Measurements from ENCODE around the gene PARD3B.

The PARD3B gene

GRCh38 chr2:204840504-204840903 is 295.2 kb downstream of the PARD3B start:
- no peak for DNase-seq (ENCODE audit: low read depth)
- TF ChIP-seq MAX (IDR thresholded peaks at IDR 0.05; ENCODE audit: low read depth, low read length) (no peak), MYC (IDR thresholded peaks at IDR 0.05; ENCODE audit: low read depth, low read length) (no peak), POLR2A (IDR thresholded peaks at IDR 0.05; ENCODE audit: extremely low read depth, insufficient read length) (no peak), CTCF (IDR thresholded peaks at IDR 0.05; ENCODE audit: low read depth, low read length) (no peak)
- H3K4me3 ChIP-seq (ENCODE audit: low read depth, low read length) = no peak overlapping the region

GRCh38 chr2:204842068-204842467 is 296.8 kb downstream of the PARD3B start:
- H3K4me3 ChIP-seq (ENCODE audit: low read depth, low read length) = no peak overlapping the region
- TF ChIP-seq CTCF (IDR thresholded peaks at IDR 0.05; ENCODE audit: low read depth, low read length) = no peak
- TF ChIP-seq POLR2A (IDR thresholded peaks at IDR 0.05; ENCODE audit: extremely low read depth, insufficient read length) = no peak
- TF ChIP-seq MAX (IDR thresholded peaks at IDR 0.05; ENCODE audit: low read depth, low read length) = no peak
- no peak for TF ChIP-seq MYC (IDR thresholded peaks at IDR 0.05; ENCODE audit: low read depth, low read length)
- DNase-seq (ENCODE audit: low read depth) = no peak

GRCh38 chr2:204842661-204843485 is 297.6 kb downstream of the PARD3B start:
- no peak for TF ChIP-seq MAX (IDR thresholded peaks at IDR 0.05; ENCODE audit: low read depth, low read length)
- no peak for TF ChIP-seq POLR2A (IDR thresholded peaks at IDR 0.05; ENCODE audit: extremely low read depth, insufficient read length)
- TF ChIP-seq MYC (IDR thresholded peaks at IDR 0.05; ENCODE audit: low read depth, low read length) = no peak
- TF ChIP-seq CTCF (IDR thresholded peaks at IDR 0.05; ENCODE audit: low read depth, low read length) = no peak
- no peak overlapping the region for H3K4me3 ChIP-seq (ENCODE audit: low read depth, low read length)
- DNase-seq (ENCODE audit: low read depth) = no peak

GRCh38 chr2:204846471-204846870 is 301.2 kb downstream of the PARD3B start:
- no peak overlapping the region for H3K4me3 ChIP-seq (ENCODE audit: low read depth, low read length)
- DNase-seq (ENCODE audit: low read depth) = no peak
- TF ChIP-seq MAX (IDR thresholded peaks at IDR 0.05; ENCODE audit: low read depth, low read length) (no peak), POLR2A (IDR thresholded peaks at IDR 0.05; ENCODE audit: extremely low read depth, insufficient read length) (no peak), MYC (IDR thresholded peaks at IDR 0.05; ENCODE audit: low read depth, low read length) (no peak), CTCF (IDR thresholded peaks at IDR 0.05; ENCODE audit: low read depth, low read length) (no peak)

GRCh38 chr2:204849892-204850291 is 304.6 kb downstream of the PARD3B start:
- no peak overlapping the region for H3K4me3 ChIP-seq (ENCODE audit: low read depth, low read length)
- no peak for DNase-seq (ENCODE audit: low read depth)
- no peak for TF ChIP-seq CTCF (IDR thresholded peaks at IDR 0.05; ENCODE audit: low read depth, low read length)
- no peak for TF ChIP-seq MAX (IDR thresholded peaks at IDR 0.05; ENCODE audit: low read depth, low read length)
- TF ChIP-seq POLR2A (IDR thresholded peaks at IDR 0.05; ENCODE audit: extremely low read depth, insufficient read length) = no peak
- TF ChIP-seq MYC (IDR thresholded peaks at IDR 0.05; ENCODE audit: low read depth, low read length) = no peak
